GM12878 (cell line): ENCODE results near the gene GRAMD1B. TPM values are rescaled to one million over a fixed set of nuclear protein-coding genes. Genes with fewer than 3 reads are reported as not detected.

Source experiments
- ATAC-seq: fragments of 200-7000 bp; cut with Tn5 transposase; 3 replicates; pipeline ENCODE4 v1.9.1; 2020; ENCODE audit warnings: mild to moderate bottlenecking, moderate library complexity
- BruUV-seq: library from RNA; stranded (reverse); fragments of 400-500 nt; replicated peaks from 2 replicates; lab custom pipeline; 2021; lab: Mats Ljungman, UMichigan
- CTCF ChIA-PET: fragments of 300-600 bp; sonication (Branson Sonifier 250); formaldehyde crosslinking; extraction: SDS; loops from one replicate; lab custom pipeline; 2021; ENCODE audit warnings: inconsistent platforms; lab: Yijun Ruan, JAX
- POLR2A ChIA-PET: fragments of 350-600 bp; formaldehyde crosslinking; extraction: SDS; loops from one replicate; lab custom pipeline; 2021; ENCODE audit warnings: inconsistent platforms; lab: Charles Lee
- RAD21 ChIA-PET: fragments of 300-600 bp; sonication (Branson Sonifier 250); formaldehyde crosslinking; loops from one replicate; lab custom pipeline; 2023; ENCODE audit warnings: antibody characterized with exemption; ENCODE audit not compliant: unreplicated experiment; lab: Charles Lee
- SMC1A ChIA-PET: fragments of 300-600 bp; sonication (Branson Sonifier 250); formaldehyde crosslinking; loops from one replicate; lab custom pipeline; 2023; ENCODE audit not compliant: unreplicated experiment, uncharacterized antibody; lab: Charles Lee
- DNase-seq: peaks from one replicate; pipeline ENCODE4 v3.0.0-alpha.2; 2011; ENCODE audit warnings: low read depth, low spot score
- FAIRE-seq: peaks from 3 replicates; lab custom pipeline; 2011; peaks lifted over from hg19 to GRCh38; lab: Jason Lieb, UNC
- H2AFZ ChIP-seq: 2 replicates; pipeline ENCODE4 v1.6.0; 2011; ENCODE audit warnings: low read depth, low read length, control low read depth; ENCODE audit not compliant: control insufficient read depth
- H3K27ac ChIP-seq: 2 replicates; pipeline ENCODE4 v1.5.1; 2011; ENCODE audit warnings: control low read depth; ENCODE audit not compliant: control insufficient read depth, insufficient read depth
- H3K27me3 ChIP-seq, 2 experiments: replicated peaks in 1 of 2; 2 replicates each; pipeline versions ENCODE4 v1.6.0 to v1.6.1; 2011; ENCODE audit warnings: low read length in 1 of 2; ENCODE audit not compliant: control insufficient read depth in 2 of 2, insufficient read depth in 2 of 2
- H3K36me3 ChIP-seq, 2 experiments: 2 replicates each; pipeline ENCODE4 v1.5.1; 2011; ENCODE audit warnings: low read length in 1 of 2; ENCODE audit not compliant: control insufficient read depth in 2 of 2, insufficient read depth in 2 of 2
- H3K4me1 ChIP-seq: 2 replicates; pipeline ENCODE4 v1.6.1; 2011; ENCODE audit warnings: mild to moderate bottlenecking, low read length, moderate library complexity, mixed read lengths; ENCODE audit not compliant: control insufficient read depth, insufficient read depth
- H3K4me2 ChIP-seq: 2 replicates; pipeline ENCODE4 v1.6.0; 2011; ENCODE audit warnings: control low read depth; ENCODE audit not compliant: control insufficient read depth, insufficient read depth
- H3K4me3 ChIP-seq: fragments of 200-600 bp; sonication (generic); 2 replicates; pipeline ENCODE4 v1.5.1; 2016
- H3K79me2 ChIP-seq: 2 replicates; pipeline ENCODE4 v1.6.0; 2011; ENCODE audit warnings: low read length; ENCODE audit not compliant: control insufficient read depth, insufficient read depth
- H3K9ac ChIP-seq: 2 replicates; pipeline ENCODE4 v1.8.0; 2011; ENCODE audit warnings: low read length, control low read depth, mixed read lengths; ENCODE audit not compliant: control insufficient read depth, insufficient read depth
- H3K9me3 ChIP-seq: replicated peaks from 3 replicates; pipeline ENCODE4 v1.5.1; 2011; ENCODE audit warnings: mild to moderate bottlenecking, low read length; ENCODE audit not compliant: control insufficient read depth, insufficient read depth
- H4K20me1 ChIP-seq: 2 replicates; pipeline ENCODE4 v1.6.0; 2011; ENCODE audit not compliant: control insufficient read depth, insufficient read depth
- ATF2 ChIP-seq: IDR thresholded peaks from 2 replicates; pipeline ENCODE4 v1.6.1; 2012; ENCODE audit warnings: low read length, inconsistent platforms
- CBX3 ChIP-seq: fragments of 200-600 bp; sonication (generic); IDR thresholded peaks from 2 replicates; pipeline ENCODE4 v1.6.1; 2016; ENCODE audit warnings: low read depth, borderline replicate concordance
- CREM ChIP-seq: IDR thresholded peaks from 2 replicates; pipeline ENCODE4 v1.6.1; 2014; ENCODE audit warnings: antibody characterized with exemption, low read depth
- ESRRA ChIP-seq: IDR thresholded peaks from 2 replicates; pipeline ENCODE4 v1.6.1; 2012; ENCODE audit warnings: mild to moderate bottlenecking, low read length, improper control_type of control experiment
- EZH2 ChIP-seq: IDR thresholded peaks from 2 replicates; pipeline ENCODE4 v1.6.1; 2012; ENCODE audit warnings: low read depth, mild to moderate bottlenecking, control low read depth, inconsistent platforms, low read length, borderline replicate concordance; ENCODE audit not compliant: control insufficient read depth
- FOS ChIP-seq: IDR thresholded peaks from 3 replicates; pipeline ENCODE4 v1.6.1; 2011; ENCODE audit warnings: borderline replicate concordance; ENCODE audit not compliant: insufficient read length; ENCODE audit errors: extremely low read depth
- HDGF ChIP-seq: fragments of 450-650 bp; IDR thresholded peaks from 2 replicates; pipeline ENCODE4 v1.6.1; 2016; ENCODE audit warnings: antibody characterized with exemption
- IKZF1 ChIP-seq: fragments of 450-650 bp; conservative IDR thresholded peaks from 2 replicates; pipeline ENCODE4 v1.6.1; 2017; ENCODE audit warnings: antibody characterized with exemption, mild to moderate bottlenecking
- MAX ChIP-seq: IDR thresholded peaks from 2 replicates; pipeline ENCODE4 v1.6.1; 2012; ENCODE audit warnings: low read depth, low read length, improper control_type of control experiment
- MEF2A ChIP-seq: IDR thresholded peaks from 2 replicates; pipeline ENCODE4 v1.6.1; 2011; ENCODE audit warnings: low read depth, mild to moderate bottlenecking, low read length, moderate library complexity; ENCODE audit not compliant: insufficient read depth
- NFYB ChIP-seq: IDR thresholded peaks from 2 replicates; pipeline ENCODE4 v1.6.1; 2011; ENCODE audit warnings: low read depth, mild to moderate bottlenecking, low read length, improper control_type of control experiment, moderate library complexity; ENCODE audit not compliant: insufficient read depth
- PAX5 ChIP-seq: IDR thresholded peaks from 2 replicates; pipeline ENCODE4 v1.6.1; 2011; ENCODE audit warnings: low read depth, low read length, borderline replicate concordance
- PBX3 ChIP-seq: IDR thresholded peaks from 2 replicates; pipeline ENCODE4 v1.6.1; 2011; ENCODE audit warnings: mild to moderate bottlenecking, low read depth, low read length, moderate library complexity; ENCODE audit not compliant: insufficient replicate concordance
- RB1 ChIP-seq: fragments of 450-650 bp; formaldehyde crosslinking; IDR thresholded peaks from 2 replicates; pipeline ENCODE4 v1.6.1; 2017; ENCODE audit warnings: mild to moderate bottlenecking, borderline replicate concordance
- RCOR1 ChIP-seq: conservative IDR thresholded peaks from 2 replicates; pipeline ENCODE4 v1.6.1; 2012; ENCODE audit warnings: low read depth, low read length, improper control_type of control experiment
- SIN3A ChIP-seq: IDR thresholded peaks from 2 replicates; pipeline ENCODE4 v1.6.1; 2012; ENCODE audit warnings: low read depth, low read length, improper control_type of control experiment
- SP1 ChIP-seq: IDR thresholded peaks from one replicate; pipeline ENCODE4 v1.6.1; 2011; ENCODE audit warnings: low read depth, low read length
- ZBTB33 ChIP-seq: fragments of 450-650 bp; IDR thresholded peaks from 2 replicates; pipeline ENCODE4 v1.6.1; 2017; ENCODE audit warnings: mild to moderate bottlenecking
- WGBS: methylation state at CpG from one replicate; pipeline ENCODE4 v1.1.6; 2016; ENCODE audit warnings: low lambda C conversion rate; ENCODE audit not compliant: insufficient replicate concordance, insufficient coverage; ENCODE audit errors: missing lambda C conversion rate; 5-methylcytosine and 5-hydroxymethylcytosine counted together
- in situ Hi-C: fragments of 300-500 bp; cut with MboI; formaldehyde crosslinking; loops from 9 replicates; pipeline ENCODE4 v1.14.3; 2018; ENCODE audit warnings: mixed read lengths
- intact Hi-C: fragments of 100-400 bp; cut with micrococcal nuclease; formaldehyde crosslinking; loops from one replicate; pipeline ENCODE4 v1.14.2; 2022; ENCODE audit not compliant: unreplicated experiment
- polyA plus RNA-seq, 11 experiments: library from polyadenylated mRNA; depleted of rRNA in 4 of 11; unstranded in 6 of 11; stranded (reverse) in 5 of 11; fragments of >200 nt; fragmentation: Nextera tagmentation in 4 of 11; fragmentation: Illumina TruSeq in 1 of 11; extraction: Ambion mirVana in 4 of 11; extraction: Trizol in 1 of 11; gene quantifications; 1 replicate in 1 of 11; 2 replicates in 10 of 11; pipeline versions ENCODE4 v1.2.1 to v1.2.3, GENCODE V29; 2011 to 2016; ENCODE audit warnings: inconsistent platforms in 2 of 11, missing spikeins in 2 of 11, low read depth in 1 of 11
- total RNA-seq, 4 experiments: library from RNA; depleted of rRNA in 3 of 4; stranded (reverse); fragments of >200 nt in 3 of 4; fragmentation: Illumina TruSeq in 1 of 4; extraction: Trizol in 1 of 4; gene quantifications; 2 replicates each; pipeline versions ENCODE4 v1.2.1 to v1.2.3, GENCODE V29; 2013 to 2021

Gene GRAMD1B
- total and polyA plus RNA-seq, 10 of the 15 experiments (the other 5 are each of a cell fraction or from before 2014, with no cell fraction given): 1.9 to 49.1 (median 26.9) TPM

GRCh38 chr11:123578778-123579481 is 148.9 kb downstream of the GRAMD1B start (continued):
- TF ChIP-seq ATF2 (no peak), CBX3 (no peak), ESRRA (no peak), EZH2 (no peak), RB1 (no peak)

- Histone ChIP-seq H3K9me3 (no peaks in the 10 kb centered on the region), H3K79me2 (no peaks in the 10 kb centered on the region), H3K4me2 (no peak overlapping the region), H4K20me1 (no peaks in the 10 kb centered on the region; the same call in 1 of the 2 replicates), H3K4me3 (no peak overlapping the region), H3K27me3 (no peaks in the 10 kb centered on the region), H3K9ac (no peak overlapping the region), H3K4me1 (peaks cover 12% of the 10 kb centered on the region), H2AFZ (no peak overlapping the region), H3K36me3 (peaks cover 0 to 10% of the 10 kb centered on the region in 2 experiments; a peak in 2 of 4 replicates), H3K27ac (no peak overlapping the region)
- ChIA-PET CTCF (interaction anchor here (1.0 to 3.6 kb wide), 12 partner anchors 8 to 346 kb away, joined by 3 to 62 read pairs (median 8); no protein-coding TSS in a partner anchor), RAD21 (interaction anchor here (1.1 kb wide), 1 partner anchor 309 kb away, joined by 3 read pairs; no protein-coding TSS in a partner anchor), SMC1A (interaction anchor here (0.6 to 3.2 kb wide), 4 partner anchors 34 to 279 kb away, joined by 3 to 18 read pairs (median 4); no protein-coding TSS in a partner anchor), POLR2A (no interaction called here)
- DNase-seq: no peak
- FAIRE-seq: no peak
- intact Hi-C loops (loop anchor here (5.0 kb wide), 1 partner anchor 467 kb away; no protein-coding TSS in a partner anchor), in situ Hi-C loops (no loop called here)
- 25% methylated on average over 5 of the region's 5 CpGs for WGBS
- no TSS peak for BruUV-seq
- no peak for ATAC-seq
- no peak for TF ChIP-seq CREM
- no peak for TF ChIP-seq FOS
- no peak for TF ChIP-seq MAX
- TF ChIP-seq ZBTB33: no peak
- no peak for TF ChIP-seq NFYB
- no peak for TF ChIP-seq SP1
- TF ChIP-seq SIN3A: no peak
- no peak for TF ChIP-seq IKZF1
- TF ChIP-seq RCOR1: no peak
- no peak for TF ChIP-seq MEF2A
- no peak for TF ChIP-seq PAX5
- no peak for TF ChIP-seq PBX3
- no peak for TF ChIP-seq HDGF
Observed at GRCh38 chr11:123579482-123579812, 149.4 kb downstream of the GRAMD1B start.
